Gastrocnemius medialis (tissue), 4 donors: Measurements from ENCODE around the gene RYR2.

ENCODE experiments used
- POLR2A ChIP-seq, 2 donors: fragments of 450-650 bp; IDR thresholded peaks; one replicate each; pipeline ENCODE4 v1.6.1; 2017; ENCODE audit warnings: antibody characterized with exemption in 2 of 2, mild to moderate bottlenecking in 2 of 2, moderate library complexity in 2 of 2
- TF ChIP-seq, protein P1 (sequence below), 5 experiments: fragments of 450-650 bp in 3 of 5; fragments of 200-600 bp in 2 of 5; sonication (generic) in 2 of 5; IDR thresholded peaks in 4 of 5; conservative IDR thresholded peaks in 1 of 5; 1 replicate in 4 of 5; 2 replicates in 1 of 5; pipeline ENCODE4 v1.5.1; 2016 to 2019; ENCODE audit warnings: antibody characterized with exemption in 5 of 5, mild to moderate bottlenecking in 3 of 5, moderate library complexity in 3 of 5

DNA sequence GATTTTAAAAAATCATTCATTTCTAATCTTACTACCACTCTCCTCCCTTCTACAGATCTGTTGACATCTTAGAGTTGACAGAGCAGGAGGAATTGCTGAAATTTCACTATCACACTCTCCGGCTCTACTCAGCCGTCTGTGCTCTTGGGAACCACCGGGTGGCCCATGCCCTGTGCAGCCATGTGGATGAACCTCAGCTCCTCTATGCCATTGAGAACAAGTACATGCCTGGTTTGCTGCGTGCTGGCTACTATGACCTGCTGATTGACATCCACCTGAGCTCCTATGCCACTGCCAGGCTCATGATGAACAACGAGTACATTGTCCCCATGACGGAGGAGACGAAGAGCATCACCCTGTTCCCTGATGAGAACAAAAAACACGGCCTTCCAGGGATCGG is 572.0 kb downstream of the RYR2 start:
- TF ChIP-seq, protein P1, sequence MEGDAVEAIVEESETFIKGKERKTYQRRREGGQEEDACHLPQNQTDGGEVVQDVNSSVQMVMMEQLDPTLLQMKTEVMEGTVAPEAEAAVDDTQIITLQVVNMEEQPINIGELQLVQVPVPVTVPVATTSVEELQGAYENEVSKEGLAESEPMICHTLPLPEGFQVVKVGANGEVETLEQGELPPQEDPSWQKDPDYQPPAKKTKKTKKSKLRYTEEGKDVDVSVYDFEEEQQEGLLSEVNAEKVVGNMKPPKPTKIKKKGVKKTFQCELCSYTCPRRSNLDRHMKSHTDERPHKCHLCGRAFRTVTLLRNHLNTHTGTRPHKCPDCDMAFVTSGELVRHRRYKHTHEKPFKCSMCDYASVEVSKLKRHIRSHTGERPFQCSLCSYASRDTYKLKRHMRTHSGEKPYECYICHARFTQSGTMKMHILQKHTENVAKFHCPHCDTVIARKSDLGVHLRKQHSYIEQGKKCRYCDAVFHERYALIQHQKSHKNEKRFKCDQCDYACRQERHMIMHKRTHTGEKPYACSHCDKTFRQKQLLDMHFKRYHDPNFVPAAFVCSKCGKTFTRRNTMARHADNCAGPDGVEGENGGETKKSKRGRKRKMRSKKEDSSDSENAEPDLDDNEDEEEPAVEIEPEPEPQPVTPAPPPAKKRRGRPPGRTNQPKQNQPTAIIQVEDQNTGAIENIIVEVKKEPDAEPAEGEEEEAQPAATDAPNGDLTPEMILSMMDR (IDR thresholded peaks at IDR 0.05 in 4 of 5, conservative IDR thresholded peaks at IDR 0.05 in 1 of 5) = no peak
- TF ChIP-seq POLR2A (IDR thresholded peaks at IDR 0.05) = no peak
